GM15510 (cell line): ENCODE measurements around the gene REX1BD.

Experiments
- POLR2A ChIP-seq: IDR thresholded peaks from 3 replicates; pipeline ENCODE4 v1.6.1; 2011; ENCODE audit warnings: borderline replicate concordance; ENCODE audit not compliant: insufficient read length; ENCODE audit errors: extremely low read depth

The REX1BD gene

DNA sequence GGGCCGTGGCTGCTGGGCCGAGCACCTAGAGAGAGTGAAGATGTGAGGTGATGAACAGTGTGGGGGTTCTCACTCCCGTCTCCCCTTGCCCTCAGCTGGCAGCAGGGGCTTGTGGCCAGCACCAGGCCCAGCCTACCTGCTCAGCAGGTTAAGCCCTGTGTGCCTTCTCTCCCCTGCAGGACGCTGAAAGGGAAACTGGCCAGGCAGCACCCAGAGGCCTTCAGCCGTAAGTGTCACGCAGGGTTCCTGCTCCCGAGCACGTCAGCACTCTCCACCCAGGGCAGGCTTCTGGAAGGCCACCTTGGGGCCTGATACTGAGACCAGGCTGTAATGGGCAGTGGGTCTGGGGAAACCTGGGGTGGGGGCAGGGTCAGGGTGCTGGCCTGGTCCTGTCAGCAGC is 21.6 kb upstream of the REX1BD start:
- no peak for TF ChIP-seq POLR2A

DNA sequence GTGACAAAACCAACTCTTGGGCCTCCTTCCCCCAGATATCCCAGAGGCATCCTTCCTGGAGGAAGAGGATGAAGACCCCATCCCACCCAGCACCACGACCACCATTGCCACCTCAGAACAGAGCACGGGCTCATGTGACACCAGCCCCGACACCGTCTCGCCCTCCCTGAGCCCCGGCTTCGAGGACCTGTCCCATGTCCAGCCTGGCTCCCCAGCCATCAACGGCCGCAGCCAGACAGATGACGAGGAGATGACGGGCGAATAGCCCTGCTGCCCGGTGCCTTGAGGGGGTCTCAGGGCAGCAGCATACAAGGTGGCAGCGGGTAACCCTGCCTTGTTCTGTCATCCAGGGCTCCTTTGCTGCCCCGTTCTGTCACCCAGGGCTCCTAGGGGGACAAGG is 20.2 kb upstream of the REX1BD start:
- TF ChIP-seq POLR2A: no peak

DNA sequence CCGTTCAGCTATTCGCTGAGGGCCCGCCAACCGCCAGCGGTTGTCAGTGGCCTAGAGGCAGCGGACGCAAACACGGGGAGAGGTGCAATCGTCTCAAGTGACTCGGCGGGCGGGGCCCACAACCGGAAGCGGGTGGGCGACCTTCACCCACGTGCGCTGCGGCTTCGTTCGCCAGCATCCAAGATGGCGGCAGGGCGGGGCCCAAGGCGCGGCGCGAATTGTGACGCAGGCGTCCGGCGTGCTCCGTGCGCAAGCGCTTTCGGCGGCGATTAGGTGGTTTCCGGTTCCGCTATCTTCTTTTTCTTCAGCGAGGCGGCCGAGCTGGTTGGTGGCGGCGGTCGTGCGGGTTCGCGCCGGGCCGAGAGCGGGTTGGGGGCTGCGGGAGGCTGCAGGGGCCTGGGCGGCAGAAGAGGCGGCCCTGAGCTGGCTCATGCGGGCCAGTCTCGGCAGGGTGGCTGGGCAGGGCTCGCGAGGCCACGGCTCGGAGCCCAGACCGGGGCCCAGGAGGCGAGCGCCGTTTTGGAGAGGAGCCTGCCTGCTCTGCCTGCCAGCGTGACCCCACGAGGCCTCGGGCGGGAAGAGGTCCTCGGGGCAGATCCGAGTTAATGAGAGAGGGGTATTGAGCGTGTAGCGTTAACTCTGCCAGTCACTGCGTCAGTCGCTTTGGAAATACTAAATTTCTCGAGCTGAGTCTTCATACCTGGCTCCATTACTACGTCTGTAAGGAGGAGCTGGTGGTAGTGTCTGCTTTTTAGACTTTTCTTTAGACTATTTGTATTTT is 16.8 kb upstream of the REX1BD start, which contains the start of gene UBA52:
TSS of gene UBA52 (plus strand) at position 294 of the 781 bp plus-strand sequence. CDS start 1,444 bp downstream, outside the sequence.
- peak; percentile 95 for TF ChIP-seq POLR2A

DNA sequence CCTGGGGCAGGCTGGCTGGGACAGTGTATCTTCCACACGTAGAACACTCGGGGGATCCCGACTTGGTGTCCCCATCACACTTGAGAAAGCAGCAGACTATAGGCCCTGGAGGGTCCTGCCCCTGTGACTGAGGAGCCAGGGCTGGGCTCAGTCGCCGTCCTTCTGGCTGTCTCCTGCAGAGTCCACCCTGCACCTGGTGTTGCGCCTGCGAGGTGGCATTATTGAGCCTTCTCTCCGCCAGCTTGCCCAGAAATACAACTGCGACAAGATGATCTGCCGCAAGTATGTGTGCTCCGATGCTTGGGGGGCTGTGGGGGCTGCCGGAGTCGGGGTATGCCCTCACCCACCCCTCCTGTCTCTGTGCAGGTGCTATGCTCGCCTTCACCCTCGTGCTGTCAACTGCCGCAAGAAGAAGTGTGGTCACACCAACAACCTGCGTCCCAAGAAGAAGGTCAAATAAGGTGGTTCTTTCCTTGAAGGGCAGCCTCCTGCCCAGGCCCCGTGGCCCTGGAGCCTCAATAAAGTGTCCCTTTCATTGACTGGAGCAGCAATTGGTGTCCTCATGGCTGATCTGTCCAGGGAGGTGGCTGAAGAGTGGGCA is 13.8 kb upstream of the REX1BD start:
- TF ChIP-seq POLR2A: no peak

DNA sequence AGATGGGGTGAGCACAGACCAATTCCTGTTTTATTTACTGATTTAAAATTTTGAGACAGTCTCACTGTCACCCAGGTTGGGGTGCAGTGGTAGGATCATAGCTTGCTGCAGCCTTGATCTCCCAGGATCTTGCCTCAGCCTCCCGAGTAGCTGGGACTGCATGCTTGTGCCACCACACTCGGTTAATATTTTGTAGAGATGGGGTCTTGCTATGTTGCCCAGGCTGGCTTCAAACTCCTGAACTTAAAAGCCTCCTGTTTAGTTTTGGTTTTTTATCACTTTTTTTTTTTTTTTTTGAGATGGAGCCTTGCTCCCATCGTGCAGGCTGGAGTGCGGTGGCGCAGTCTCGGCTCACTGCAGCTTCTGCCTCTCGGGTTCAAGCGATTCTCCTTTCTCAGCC is 12.2 kb upstream of the REX1BD start:
- TF ChIP-seq POLR2A: no peak

- no peak for TF ChIP-seq POLR2A
Measured at GRCh38 chr19:18577365-18577914, 11.2 kb upstream of the REX1BD start.

DNA sequence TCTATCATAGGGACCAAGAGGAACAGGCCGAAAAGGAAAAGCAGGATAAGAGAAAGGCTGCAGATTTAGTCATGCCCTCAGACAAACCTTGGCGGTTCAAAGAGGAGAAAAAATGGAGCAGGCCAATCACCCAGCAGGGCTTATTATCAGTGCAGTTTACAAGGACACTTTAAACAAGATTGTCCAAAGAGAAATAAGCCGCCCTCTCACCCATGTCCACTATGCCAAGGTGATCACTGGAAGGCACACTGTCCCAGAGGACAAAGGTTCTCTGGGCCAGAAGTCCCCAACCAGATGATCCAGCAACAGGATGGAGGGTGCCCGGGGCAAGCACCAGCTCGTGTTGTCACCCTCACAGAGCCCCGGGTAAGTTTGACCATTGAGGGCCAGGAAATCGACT is 8.3 kb upstream of the REX1BD start:
- TF ChIP-seq POLR2A: no peak

- TF ChIP-seq POLR2A: no peak
Measured at GRCh38 chr19:18586306-18586705, 2.3 kb upstream of the REX1BD start.

DNA sequence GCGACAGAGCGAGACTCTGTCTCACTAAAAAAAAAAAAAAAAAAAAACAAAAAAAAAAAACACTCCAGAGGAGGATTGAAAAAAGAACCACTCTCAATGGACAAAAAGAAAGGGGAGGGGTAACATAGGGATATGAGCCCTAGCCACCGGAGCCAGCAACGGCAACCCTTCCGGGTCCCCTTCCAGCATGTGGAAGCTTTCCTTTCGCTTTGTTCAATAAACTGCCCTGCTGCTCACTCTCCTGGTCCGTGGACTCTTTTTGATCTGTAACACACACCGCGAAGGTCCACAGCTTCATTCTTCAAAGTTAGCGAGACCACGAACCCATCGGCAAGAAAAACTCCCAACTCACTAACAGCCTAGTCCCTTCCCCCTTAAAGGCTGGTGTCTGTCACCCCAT is 1.0 kb upstream of the REX1BD start:
- no peak for TF ChIP-seq POLR2A

DNA sequence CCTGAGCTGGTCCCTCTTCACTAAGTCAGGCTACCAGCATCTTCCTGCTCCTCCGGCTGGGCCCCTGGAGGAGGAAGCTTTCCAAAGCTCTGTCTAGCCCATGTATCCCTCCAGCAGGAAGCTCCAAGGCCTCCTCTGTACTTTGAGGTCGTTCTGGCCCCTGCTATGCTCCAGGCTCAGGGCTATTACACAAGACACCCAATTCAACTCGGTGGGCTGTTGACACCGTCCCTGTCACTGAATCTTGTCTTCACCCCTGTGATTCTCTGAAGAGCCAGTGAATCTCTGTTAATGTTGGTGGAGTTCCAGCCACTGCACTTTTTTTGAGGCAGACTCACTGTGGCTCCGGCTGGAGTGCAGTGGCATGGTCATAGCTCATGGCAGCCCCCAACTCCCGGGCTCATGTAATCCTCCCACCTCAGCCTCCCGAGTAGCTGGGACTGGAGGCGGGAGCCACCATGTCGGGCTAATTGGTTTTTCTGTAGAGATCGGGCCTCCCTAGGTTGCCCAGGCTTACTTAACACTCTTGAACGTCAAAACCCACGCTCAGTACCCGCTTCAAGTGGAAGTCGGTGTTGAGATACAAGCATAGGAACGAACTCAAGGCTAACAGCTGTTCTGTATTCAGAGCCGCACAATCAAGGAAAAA is 512 bp upstream of the REX1BD start:
- TF ChIP-seq POLR2A: no peak

GRCh38 chr19:18589380-18590272 is 1.0 kb downstream of the REX1BD start:
- no peak for TF ChIP-seq POLR2A

- TF ChIP-seq POLR2A: no peak
Measured at GRCh38 chr19:18590273-18591272, 2.0 kb downstream of the REX1BD start.

GRCh38 chr19:18591735-18592385 is 3.3 kb downstream of the REX1BD start:
- TF ChIP-seq POLR2A: no peak
